ENCODE measurements around the gene SLC1A5. TPM values are rescaled to one million over a fixed set of nuclear protein-coding genes. Genes with fewer than 3 reads are reported as not detected.

SLC1A5 gene
- total RNA-seq, 1 experiment from 2014 or later: 116 TPM

- no peak for DNase-seq
- no peaks in the 10 kb centered on the region for H4K20me1 ChIP-seq (ENCODE audit: insufficient read depth, low read depth, low read length)
- H3K27me3 ChIP-seq (ENCODE audit: low read length): no peaks in the 10 kb centered on the region
- H2AFZ ChIP-seq (ENCODE audit: low read length): no peak overlapping the region
- H3K9me2 ChIP-seq (replicated peaks; ENCODE audit: insufficient read depth, low read length): no peaks in the 10 kb centered on the region
- no peaks in the 10 kb centered on the region for H3K9me3 ChIP-seq (ENCODE audit: low read length)
- no peaks in the 10 kb centered on the region for H3K36me3 ChIP-seq (ENCODE audit: insufficient read depth, low read length)
- no peaks in the 10 kb centered on the region for H3K79me2 ChIP-seq (ENCODE audit: low read length)
- H3K4me3 ChIP-seq (ENCODE audit: low read length): no peak overlapping the region
- H3K4me2 ChIP-seq (ENCODE audit: low read depth, low read length, poor library complexity, severe bottlenecking): no peak overlapping the region
- no peaks in the 10 kb centered on the region for H3K4me1 ChIP-seq (ENCODE audit: low read length)
- no peak overlapping the region for H3K9ac ChIP-seq (ENCODE audit: low read length)
- H3K27ac ChIP-seq (ENCODE audit: low read length): no peak overlapping the region
These were observed 28.5 kb downstream of the SLC1A5 start for GRCh38 chr19:46759817-46760333.

- H3K4me1 ChIP-seq (ENCODE audit: low read length): no peaks in the 10 kb centered on the region
- no peak overlapping the region for H3K4me3 ChIP-seq (ENCODE audit: low read length)
- no peak overlapping the region for H3K4me2 ChIP-seq (ENCODE audit: low read depth, low read length, poor library complexity, severe bottlenecking)
- H3K36me3 ChIP-seq (ENCODE audit: insufficient read depth, low read length): no peaks in the 10 kb centered on the region
- H3K79me2 ChIP-seq (ENCODE audit: low read length): no peaks in the 10 kb centered on the region
- no peaks in the 10 kb centered on the region for H3K9me2 ChIP-seq (replicated peaks; ENCODE audit: insufficient read depth, low read length)
- H3K9me3 ChIP-seq (ENCODE audit: low read length): no peaks in the 10 kb centered on the region
- H3K27me3 ChIP-seq (ENCODE audit: low read length): no peaks in the 10 kb centered on the region
- H4K20me1 ChIP-seq (ENCODE audit: insufficient read depth, low read depth, low read length): no peaks in the 10 kb centered on the region
- H2AFZ ChIP-seq (ENCODE audit: low read length): no peak overlapping the region
- H3K9ac ChIP-seq (ENCODE audit: low read length): no peak overlapping the region
- H3K27ac ChIP-seq (ENCODE audit: low read length): no peak overlapping the region
- DNase-seq: no peak
These were observed 29.2 kb downstream of the SLC1A5 start for GRCh38 chr19:46759206-46759605.

DNA sequence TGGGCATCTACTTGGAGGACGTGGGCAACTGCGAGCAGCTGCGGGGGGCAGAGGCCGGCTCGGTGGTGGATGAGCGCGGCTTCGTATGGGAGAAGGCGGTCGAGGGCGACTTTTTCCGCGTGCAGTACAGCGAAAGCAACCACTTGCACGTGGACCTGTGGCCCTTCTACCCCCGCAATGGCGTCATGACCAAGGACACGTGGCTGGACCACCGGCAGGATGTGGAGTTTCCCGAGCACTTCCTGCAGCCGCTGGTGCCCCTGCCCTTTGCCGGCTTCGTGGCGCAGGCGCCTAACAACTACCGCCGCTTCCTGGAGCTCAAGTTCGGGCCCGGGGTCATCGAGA is 31.9 kb downstream of the SLC1A5 start:
- Histone ChIP-seq H3K9me2 (replicated peaks; ENCODE audit: insufficient read depth, low read length) (no peaks in the 10 kb centered on the region), H3K36me3 (ENCODE audit: insufficient read depth, low read length) (0 out of 2 replicates have a peak, but pooled peaks cover 4% of the 10 kb centered on the region)

DNA sequence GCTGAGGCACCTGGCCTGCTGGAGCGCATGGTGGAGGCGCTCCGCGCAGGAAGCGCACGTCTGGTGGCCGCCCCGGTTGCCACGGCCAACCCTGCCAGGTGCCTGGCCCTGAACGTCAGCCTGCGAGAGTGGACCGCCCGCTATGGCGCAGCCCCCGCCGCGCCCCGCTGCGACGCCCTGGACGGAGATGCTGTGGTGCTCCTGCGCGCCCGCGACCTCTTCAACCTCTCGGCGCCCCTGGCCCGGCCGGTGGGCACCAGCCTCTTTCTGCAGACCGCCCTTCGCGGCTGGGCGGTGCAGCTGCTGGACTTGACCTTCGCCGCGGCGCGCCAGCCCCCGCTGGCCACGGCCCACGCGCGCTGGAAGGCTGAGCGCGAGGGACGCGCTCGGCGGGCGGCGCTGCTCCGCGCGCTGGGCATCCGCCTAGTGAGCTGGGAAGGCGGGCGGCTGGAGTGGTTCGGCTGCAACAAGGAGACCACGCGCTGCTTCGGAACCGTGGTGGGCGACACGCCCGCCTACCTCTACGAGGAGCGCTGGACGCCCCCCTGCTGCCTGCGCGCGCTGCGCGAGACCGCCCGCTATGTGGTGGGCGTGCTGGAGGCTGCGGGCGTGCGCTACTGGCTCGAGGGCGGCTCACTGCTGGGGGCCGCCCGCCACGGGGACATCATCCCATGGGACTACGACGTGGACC is 32.4 kb downstream of the SLC1A5 start:
- no peaks in the 10 kb centered on the region for H3K79me2 ChIP-seq (ENCODE audit: low read length)
- H3K9me3 ChIP-seq (ENCODE audit: low read length): no peaks in the 10 kb centered on the region
- no peak for DNase-seq

More for the DNA sequence above, 31.9 kb downstream of the SLC1A5 start:
- H4K20me1 ChIP-seq (ENCODE audit: insufficient read depth, low read depth, low read length): no peaks in the 10 kb centered on the region
- H3K4me2 ChIP-seq (ENCODE audit: low read depth, low read length, poor library complexity, severe bottlenecking): no peak overlapping the region
- H3K9ac ChIP-seq (ENCODE audit: low read length): no peak overlapping the region
- DNase-seq: no peak
- H3K4me3 ChIP-seq (ENCODE audit: low read length): no peak overlapping the region
- H3K27ac ChIP-seq (ENCODE audit: low read length): no peak overlapping the region
- H2AFZ ChIP-seq (ENCODE audit: low read length): no peak overlapping the region
- H3K79me2 ChIP-seq (ENCODE audit: low read length): no peaks in the 10 kb centered on the region
- H3K27me3 ChIP-seq (ENCODE audit: low read length): no peaks in the 10 kb centered on the region
- H3K9me3 ChIP-seq (ENCODE audit: low read length): no peaks in the 10 kb centered on the region
- H3K4me1 ChIP-seq (ENCODE audit: low read length): peaks cover 4% of the 10 kb centered on the region

DNA sequence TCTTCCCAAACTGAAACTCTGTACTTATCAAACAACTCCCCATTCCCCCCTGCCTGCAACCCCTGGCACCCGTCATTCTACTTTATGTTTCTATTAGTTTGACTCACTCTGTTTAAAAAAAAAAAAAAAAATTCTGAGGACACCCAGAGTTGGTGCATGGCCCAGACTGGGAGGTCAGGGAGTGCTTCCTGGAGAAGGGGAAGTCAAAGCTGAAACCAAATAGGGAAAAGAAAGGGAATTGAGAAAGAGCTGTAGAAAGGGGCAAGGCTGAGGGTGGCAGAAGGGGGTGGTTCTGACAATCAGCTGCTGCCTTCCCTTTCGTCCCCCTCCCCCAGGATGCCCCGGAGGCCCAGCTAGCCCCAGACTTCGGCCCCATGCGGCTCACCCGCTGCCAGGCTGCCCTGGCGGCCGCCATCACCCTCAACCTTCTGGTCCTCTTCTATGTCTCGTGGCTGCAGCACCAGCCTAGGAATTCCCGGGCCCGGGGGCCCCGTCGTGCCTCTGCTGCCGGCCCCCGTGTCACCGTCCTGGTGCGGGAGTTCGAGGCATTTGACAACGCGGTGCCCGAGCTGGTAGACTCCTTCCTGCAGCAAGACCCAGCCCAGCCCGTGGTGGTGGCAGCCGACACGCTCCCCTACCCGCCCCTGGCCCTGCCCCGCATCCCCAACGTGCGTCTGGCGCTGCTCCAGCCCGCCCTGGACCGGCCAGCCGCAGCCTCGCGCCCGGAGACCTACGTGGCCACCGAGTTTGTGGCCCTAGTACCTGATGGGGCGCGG is 33.1 kb downstream of the SLC1A5 start:
- Histone ChIP-seq H2AFZ (ENCODE audit: low read length) (no peak overlapping the region), H3K36me3 (ENCODE audit: insufficient read depth, low read length) (0 out of 2 replicates have a peak, but pooled peaks cover 4% of the 10 kb centered on the region), H3K4me3 (ENCODE audit: low read length) (no peak overlapping the region), H3K79me2 (ENCODE audit: low read length) (no peaks in the 10 kb centered on the region), H3K9me2 (replicated peaks; ENCODE audit: insufficient read depth, low read length) (no peaks in the 10 kb centered on the region), H4K20me1 (ENCODE audit: insufficient read depth, low read depth, low read length) (no peaks in the 10 kb centered on the region), H3K4me2 (ENCODE audit: low read depth, low read length, poor library complexity, severe bottlenecking) (no peak overlapping the region), H3K4me1 (ENCODE audit: low read length) (peaks cover 4% of the 10 kb centered on the region), H3K9me3 (ENCODE audit: low read length) (no peaks in the 10 kb centered on the region), H3K27me3 (ENCODE audit: low read length) (no peaks in the 10 kb centered on the region), H3K27ac (ENCODE audit: low read length) (no peak overlapping the region), H3K9ac (ENCODE audit: low read length) (no peak overlapping the region)
- DNase-seq: no peak

More for the DNA sequence above, 32.4 kb downstream of the SLC1A5 start:
- Histone ChIP-seq H3K4me3 (ENCODE audit: low read length) (no peak overlapping the region), H3K4me2 (ENCODE audit: low read depth, low read length, poor library complexity, severe bottlenecking) (no peak overlapping the region), H3K4me1 (ENCODE audit: low read length) (peaks cover 4% of the 10 kb centered on the region), H3K36me3 (ENCODE audit: insufficient read depth, low read length) (0 out of 2 replicates have a peak, but pooled peaks cover 4% of the 10 kb centered on the region), H2AFZ (ENCODE audit: low read length) (no peak overlapping the region), H3K27ac (ENCODE audit: low read length) (no peak overlapping the region), H3K9ac (ENCODE audit: low read length) (no peak overlapping the region), H3K27me3 (ENCODE audit: low read length) (no peaks in the 10 kb centered on the region), H3K9me2 (replicated peaks; ENCODE audit: insufficient read depth, low read length) (no peaks in the 10 kb centered on the region), H4K20me1 (ENCODE audit: insufficient read depth, low read depth, low read length) (no peaks in the 10 kb centered on the region)

GRCh38 chr19:46753420-46754155 is 34.8 kb downstream of the SLC1A5 start:
- H2AFZ ChIP-seq (ENCODE audit: low read length): no peak overlapping the region
- no peak overlapping the region for H3K9ac ChIP-seq (ENCODE audit: low read length)
- H3K4me1 ChIP-seq (ENCODE audit: low read length): peaks cover 4% of the 10 kb centered on the region
- H3K27me3 ChIP-seq (ENCODE audit: low read length): no peaks in the 10 kb centered on the region
- no peak overlapping the region for H3K4me3 ChIP-seq (ENCODE audit: low read length)
- peak; percentile 92 for DNase-seq
- H3K36me3 ChIP-seq (ENCODE audit: insufficient read depth, low read length): 0 out of 2 replicates have a peak, but pooled peaks cover 4% of the 10 kb centered on the region
- no peaks in the 10 kb centered on the region for H4K20me1 ChIP-seq (ENCODE audit: insufficient read depth, low read depth, low read length)
- H3K27ac ChIP-seq (ENCODE audit: low read length): no peak overlapping the region
- H3K4me2 ChIP-seq (ENCODE audit: low read depth, low read length, poor library complexity, severe bottlenecking): no peak overlapping the region
- no peaks in the 10 kb centered on the region for H3K9me3 ChIP-seq (ENCODE audit: low read length)
- H3K9me2 ChIP-seq (replicated peaks; ENCODE audit: insufficient read depth, low read length): no peaks in the 10 kb centered on the region
- H3K79me2 ChIP-seq (ENCODE audit: low read length): no peaks in the 10 kb centered on the region

DNA sequence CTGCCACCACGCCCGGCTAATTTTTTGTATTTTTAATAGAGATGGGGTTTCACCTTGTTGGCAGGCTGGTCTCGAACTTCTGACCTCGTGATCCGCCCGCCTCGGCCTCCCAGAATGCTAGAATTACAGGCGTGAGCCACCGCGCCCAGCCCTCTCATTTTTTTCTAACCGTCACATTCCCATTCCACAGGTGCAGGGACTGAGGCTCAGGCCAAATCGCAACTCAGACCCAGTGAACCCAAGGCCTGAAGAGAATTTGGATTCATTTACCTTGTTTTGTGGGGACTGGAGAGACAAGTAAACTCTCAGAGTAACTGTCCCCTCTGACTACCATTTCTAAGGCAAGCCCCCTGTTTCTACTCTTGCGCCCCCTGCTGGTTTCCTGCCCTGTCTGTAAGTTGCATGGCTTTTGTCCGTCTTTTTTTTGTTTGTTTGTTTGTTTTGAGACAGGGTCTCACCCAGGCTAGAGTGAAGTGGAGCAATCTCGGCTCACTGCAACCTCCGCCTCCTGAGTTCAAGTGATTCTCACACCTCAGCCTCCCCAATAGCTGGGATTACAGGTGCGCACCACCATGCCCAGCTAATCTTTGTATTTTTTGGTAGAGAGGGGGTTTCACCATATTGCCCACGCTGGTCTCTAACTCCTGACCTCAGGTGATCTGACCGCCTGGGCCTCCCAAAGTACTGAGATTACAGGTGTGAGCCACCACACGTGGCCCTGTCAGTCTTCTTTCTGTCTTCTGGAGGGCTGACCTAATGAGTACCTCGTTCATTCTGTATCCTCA is 39.9 kb downstream of the SLC1A5 start:
- Histone ChIP-seq H2AFZ (ENCODE audit: low read length) (no peak overlapping the region), H3K4me2 (ENCODE audit: low read depth, low read length, poor library complexity, severe bottlenecking) (no peak overlapping the region), H3K27me3 (ENCODE audit: low read length) (no peaks in the 10 kb centered on the region), H3K9me3 (ENCODE audit: low read length) (no peaks in the 10 kb centered on the region), H3K4me1 (ENCODE audit: low read length) (peaks cover 29% of the 10 kb centered on the region), H3K36me3 (ENCODE audit: insufficient read depth, low read length) (0 out of 2 replicates have a peak, but pooled peaks cover 4% of the 10 kb centered on the region), H3K4me3 (ENCODE audit: low read length) (no peak overlapping the region), H3K27ac (ENCODE audit: low read length) (no peak overlapping the region), H4K20me1 (ENCODE audit: insufficient read depth, low read depth, low read length) (peaks cover 19% of the 10 kb centered on the region), H3K9me2 (replicated peaks; ENCODE audit: insufficient read depth, low read length) (no peaks in the 10 kb centered on the region), H3K79me2 (ENCODE audit: low read length) (peaks cover 39% of the 10 kb centered on the region), H3K9ac (ENCODE audit: low read length) (no peak overlapping the region)
- DNase-seq: peak; percentile 88
